Measurements from ENCODE around the gene GPRIN3. TPM values are rescaled to one million over a fixed set of nuclear protein-coding genes. Genes with fewer than 3 reads are reported as not detected.
"Not testable (repeated sequence)": the region's sequence is repeated elsewhere in the genome, so short reads cannot be mapped to it uniquely, and the experiment has no call there.

GPRIN3 gene
- total RNA-seq, 1 donor from 2014 or later = 6.2 TPM

DNA sequence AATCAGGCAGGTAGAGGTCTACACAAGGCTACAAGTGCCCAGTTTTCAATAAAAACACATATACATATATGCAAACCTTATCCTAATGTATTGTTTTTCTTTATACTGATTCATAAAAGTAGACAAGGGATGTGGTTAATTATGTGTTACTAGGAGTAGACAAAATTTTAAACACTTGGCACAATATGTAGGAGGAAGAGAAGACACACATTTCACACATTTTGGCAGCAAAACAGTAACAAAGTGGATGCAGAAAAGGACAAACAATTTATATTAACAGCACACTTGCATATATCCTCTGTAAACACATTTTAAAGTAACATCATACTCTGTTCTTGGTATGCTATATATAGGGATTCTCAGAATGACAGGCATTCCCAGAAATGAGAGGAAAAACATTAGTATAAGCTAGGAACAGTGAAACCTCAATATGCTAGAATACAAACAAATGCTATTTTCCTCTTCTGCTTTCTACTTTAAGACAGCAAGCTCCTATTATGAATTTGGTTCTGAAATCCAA, 63.8 kb downstream of the GPRIN3 start:
- intact Hi-C loops (cut with DNase I) = no loop called here
- no peak for ATAC-seq (ENCODE audit: poor library complexity)
- no peak for DNase-seq

DNA sequence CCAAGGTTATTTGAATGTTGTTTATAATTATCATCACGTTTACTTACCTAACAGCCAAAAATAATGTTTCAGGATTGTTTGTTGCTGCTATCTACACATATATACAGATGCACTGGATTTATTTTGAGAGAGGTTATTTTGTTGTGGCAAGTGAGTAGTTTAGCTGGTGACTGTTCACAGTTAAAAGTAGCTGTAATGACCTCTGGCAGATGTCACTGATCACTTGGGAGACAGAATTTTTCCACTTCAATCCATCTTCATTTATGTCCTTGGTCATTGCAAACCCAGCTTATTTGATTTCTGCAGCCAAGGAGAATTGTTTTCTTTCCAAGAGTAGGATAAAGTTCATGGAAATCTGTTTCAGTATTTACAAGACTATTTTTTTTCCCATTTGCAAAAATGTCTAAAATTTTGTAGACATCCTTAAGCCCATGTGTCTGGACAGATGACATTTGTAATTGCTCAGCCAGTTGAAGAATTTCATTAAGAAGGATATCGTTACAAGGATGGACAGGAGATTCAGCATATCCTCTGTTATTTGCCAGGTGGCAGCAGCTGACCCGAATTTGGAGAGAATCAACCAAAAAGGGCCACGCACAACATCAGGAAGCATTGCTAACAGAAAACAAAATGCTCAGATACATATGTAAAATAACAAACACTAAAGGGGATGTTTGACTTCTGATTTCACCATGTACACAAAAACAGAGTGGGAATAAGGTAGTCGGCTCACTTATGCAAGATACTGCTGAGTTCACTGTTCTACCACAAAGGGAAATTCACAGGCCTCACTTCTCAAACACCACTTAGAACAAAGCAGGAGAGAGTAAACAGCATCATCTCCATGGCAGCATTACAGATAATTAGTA, 64.5 kb downstream of the GPRIN3 start:
- intact Hi-C loops (cut with DNase I) = no loop called here
- peak; percentile 76 for ATAC-seq (ENCODE audit: poor library complexity)
- no peak for DNase-seq

DNA sequence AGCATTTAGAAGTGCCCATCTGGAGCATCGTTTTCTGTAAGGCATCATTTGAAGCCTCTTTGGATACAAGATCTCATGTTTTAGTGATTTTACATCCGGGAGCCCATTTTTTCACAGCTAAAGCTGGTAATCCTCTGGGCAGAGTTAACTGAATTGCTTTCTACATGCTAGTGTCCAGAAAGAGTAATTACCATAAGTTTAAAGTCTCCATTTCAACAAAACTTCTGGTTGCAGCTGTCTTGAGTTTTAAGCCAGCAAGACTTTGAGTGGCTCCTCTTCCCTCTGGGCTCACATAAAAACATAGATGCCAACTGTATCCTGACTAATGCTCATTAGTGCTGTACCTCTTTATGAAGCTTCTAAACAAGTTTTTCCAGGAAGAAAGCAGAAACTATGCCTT, 65.4 kb downstream of the GPRIN3 start:
- ATAC-seq (ENCODE audit: poor library complexity) = no peak
- intact Hi-C loops (cut with DNase I) = no loop called here
- no peak for DNase-seq

DNA sequence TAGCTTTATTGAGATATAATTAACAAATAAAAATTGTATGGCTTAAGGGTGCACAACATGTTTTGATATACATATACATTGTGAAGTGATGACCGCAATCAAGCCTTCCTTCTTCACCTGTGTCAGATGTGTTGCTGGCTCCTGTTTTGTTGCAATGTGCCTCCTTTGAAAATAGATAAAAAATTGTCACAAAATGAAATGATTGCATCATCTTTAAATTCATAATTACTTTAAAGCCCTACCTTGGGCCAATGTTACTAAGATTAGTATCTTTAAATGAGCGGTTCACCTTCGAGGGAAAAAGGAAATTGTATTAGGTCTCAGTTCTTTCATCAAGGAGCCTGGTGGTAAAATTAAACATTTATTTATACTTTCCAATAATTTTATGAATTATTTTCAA, 77.3 kb downstream of the GPRIN3 start:
- intact Hi-C loops (cut with DNase I) = no loop called here
- no peak for DNase-seq
- no peak for ATAC-seq (ENCODE audit: poor library complexity)

DNA sequence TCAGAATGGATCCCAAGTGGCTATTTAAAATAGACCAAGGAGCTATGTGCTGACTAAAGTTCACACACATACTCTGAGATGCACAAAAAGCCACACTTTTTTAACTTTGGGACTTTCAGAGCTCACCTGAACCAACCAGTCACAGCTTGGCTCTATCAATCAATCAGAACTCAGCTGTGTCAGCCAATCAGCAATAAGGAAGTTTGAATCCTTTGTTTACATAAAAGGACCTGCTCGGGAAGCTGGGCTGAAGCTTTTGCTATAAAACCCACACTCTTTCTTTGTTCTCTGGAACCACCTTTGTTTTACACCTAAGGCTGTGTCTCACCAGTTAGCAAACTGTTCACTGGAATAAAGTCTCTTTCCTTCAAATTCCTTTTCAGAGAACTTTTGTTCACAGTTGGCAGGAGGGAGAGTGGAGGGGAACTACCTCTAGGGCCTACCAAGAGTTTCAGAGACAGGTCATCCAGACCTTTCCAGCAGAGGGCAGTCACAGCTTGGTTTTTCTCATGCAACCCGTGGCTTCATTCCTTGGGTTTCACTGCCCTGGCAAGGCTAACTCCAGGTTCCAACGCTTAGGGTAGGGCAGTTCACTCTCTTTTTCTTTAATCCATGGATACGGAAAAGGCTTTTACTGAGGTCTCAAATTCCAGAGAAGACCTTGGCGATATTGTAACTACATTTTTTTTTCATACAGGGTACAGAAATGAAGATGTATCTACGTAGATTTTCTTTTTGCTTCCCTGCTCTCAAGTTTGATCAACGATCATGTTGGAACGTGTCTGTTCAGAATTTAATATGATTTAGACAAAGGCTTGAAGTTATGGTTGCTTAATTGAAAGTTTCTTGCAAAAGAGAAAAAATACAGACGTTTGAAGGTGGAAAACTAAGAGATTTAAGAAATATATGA, 80.7 kb downstream of the GPRIN3 start:
- intact Hi-C loops (cut with DNase I) = loop anchor here (2.0 kb wide), 1 partner anchor 212 kb away; no protein-coding TSS in a partner anchor
- ATAC-seq (ENCODE audit: poor library complexity) (peak; percentile 99), DNase-seq (peak; percentile 61)

DNA sequence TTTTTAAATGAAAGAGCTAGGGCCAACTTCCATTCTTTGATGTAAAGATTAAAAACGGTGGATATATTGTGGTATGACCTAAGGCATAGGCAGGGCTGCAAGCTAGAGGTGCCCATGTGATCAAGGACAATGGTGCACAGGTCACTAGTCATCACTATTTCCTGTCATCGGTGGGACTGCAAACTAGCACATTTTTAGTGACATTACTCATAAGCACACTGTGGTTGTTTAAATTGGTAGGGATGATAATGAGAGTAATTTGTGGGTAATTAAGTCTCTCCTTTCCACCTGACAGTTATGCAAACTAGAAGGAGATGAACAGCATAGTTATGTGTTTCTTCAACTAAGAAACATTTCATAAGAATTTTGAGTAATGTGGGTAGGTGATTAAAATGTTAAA, 85.4 kb downstream of the GPRIN3 start:
- intact Hi-C loops (cut with DNase I) = no loop called here
- DNase-seq = no peak
- no peak for ATAC-seq (ENCODE audit: poor library complexity)

DNA sequence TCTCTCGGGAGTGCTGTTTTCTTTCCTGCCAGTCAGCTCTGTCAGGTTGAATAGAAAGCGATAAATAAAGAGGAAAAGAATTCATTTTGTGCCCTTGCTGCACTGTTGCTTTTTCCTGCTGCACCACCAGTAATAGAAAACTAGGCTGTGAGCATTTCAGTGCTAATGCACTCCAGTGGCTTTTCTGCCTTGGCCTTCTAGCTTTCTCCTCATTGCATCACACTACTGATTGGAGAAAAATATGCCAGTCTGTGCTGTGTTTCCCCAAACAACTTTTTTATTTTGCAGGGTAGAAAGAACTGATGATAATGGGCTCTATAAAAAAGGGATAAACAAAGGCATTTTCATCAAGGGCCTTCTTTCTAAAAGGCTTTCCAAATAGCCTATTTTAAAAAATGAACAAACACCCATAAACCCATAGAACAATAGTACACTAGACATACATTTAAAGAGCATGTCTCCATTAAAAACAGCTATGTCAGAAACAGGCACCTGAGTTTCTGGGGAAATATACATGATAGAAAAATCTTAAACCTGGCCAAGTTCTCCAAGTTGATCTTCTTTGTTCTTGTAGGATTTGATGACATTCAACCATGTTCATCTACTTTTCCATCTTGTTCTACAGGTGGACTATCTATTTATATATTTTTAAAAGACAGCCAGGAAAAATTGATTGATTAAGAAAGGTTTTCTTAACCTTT, 86.3 kb downstream of the GPRIN3 start:
- DNase-seq (no peak), ATAC-seq (ENCODE audit: poor library complexity) (no peak)
- intact Hi-C loops (cut with DNase I) = no loop called here

DNA sequence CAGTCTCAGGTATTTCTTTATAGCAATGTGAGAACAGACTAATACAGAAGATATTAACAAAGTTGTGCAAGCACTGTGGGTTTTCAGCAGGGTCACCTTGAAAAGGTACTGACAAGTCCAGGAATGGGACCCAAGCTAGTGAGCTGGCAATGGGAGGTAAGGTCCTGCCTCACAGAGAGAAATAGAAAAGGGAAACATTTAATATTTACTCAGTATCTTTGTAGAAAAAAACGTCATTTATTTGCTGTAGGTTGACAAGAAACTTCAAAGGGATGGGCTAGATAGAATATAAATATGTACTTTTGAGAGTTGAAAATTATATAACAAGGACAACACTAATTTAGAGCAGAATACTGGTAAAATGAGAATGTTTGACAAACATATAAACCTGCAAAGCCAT, 89.0 kb downstream of the GPRIN3 start:
- ATAC-seq (ENCODE audit: poor library complexity) = no peak
- DNase-seq = no peak
- intact Hi-C loops (cut with DNase I) = no loop called here

DNA sequence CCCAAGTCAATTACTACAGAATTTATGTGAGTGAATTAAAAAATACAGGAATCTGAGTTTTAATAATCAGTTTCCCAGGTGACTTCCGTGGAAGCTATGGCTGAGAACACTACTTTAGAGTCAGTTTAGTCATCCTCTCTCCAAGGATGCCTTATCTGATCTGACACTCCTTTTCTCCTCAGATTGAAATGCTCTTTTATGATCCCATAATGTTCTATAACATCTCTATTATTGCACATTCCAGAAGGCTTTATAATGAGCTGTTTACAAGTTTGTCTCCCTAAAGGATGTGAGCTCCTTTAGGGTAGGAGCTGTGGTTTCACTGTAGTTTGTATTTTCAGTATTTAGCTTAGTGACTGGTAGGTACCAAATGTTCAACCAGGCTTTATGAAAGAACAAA, 90.0 kb downstream of the GPRIN3 start:
- DNase-seq = no peak
- no peak for ATAC-seq (ENCODE audit: poor library complexity)
- intact Hi-C loops (cut with DNase I) = no loop called here

DNA sequence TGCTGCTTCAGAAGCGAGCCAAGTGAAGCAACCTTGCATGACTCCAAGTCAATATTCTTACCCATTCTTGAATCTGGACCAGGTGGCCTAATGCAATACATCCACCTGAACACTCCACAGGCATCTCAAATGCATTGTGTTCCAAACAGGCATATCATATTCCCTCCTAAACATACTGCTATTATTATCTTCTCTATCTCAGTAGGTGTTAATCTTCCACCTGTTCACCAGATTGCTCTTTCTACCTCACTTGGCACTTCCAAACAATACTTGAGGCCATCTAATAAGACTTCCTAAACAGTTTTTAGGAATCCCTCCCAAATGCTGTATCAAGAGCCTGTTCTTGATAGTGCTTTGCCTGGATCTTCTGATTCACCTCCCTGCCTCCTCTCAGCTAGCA, 90.7 kb downstream of the GPRIN3 start:
- ATAC-seq (ENCODE audit: poor library complexity) (no peak), DNase-seq (no peak)
- intact Hi-C loops (cut with DNase I) = no loop called here

DNA sequence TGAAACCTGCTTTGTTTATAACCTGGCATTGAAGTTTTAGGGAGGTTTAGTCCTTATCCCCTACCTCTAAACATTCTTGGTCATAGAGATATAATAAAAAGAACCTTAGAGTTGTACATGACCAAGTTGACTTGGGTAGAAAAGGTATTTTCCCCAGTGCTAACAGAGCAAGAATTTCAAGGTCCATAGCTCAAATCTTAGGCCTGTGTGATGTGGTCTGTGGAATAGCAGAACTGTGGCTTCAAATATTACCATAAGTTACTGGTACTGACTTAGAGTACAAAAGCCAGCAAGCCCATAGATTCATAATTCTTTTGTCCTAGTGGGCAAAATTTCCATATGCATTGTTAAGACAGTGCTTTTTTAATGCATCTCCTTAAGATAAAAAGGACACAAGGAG, 91.2 kb downstream of the GPRIN3 start:
- intact Hi-C loops (cut with DNase I) = no loop called here
- ATAC-seq (ENCODE audit: poor library complexity) = no peak
- no peak for DNase-seq

DNA sequence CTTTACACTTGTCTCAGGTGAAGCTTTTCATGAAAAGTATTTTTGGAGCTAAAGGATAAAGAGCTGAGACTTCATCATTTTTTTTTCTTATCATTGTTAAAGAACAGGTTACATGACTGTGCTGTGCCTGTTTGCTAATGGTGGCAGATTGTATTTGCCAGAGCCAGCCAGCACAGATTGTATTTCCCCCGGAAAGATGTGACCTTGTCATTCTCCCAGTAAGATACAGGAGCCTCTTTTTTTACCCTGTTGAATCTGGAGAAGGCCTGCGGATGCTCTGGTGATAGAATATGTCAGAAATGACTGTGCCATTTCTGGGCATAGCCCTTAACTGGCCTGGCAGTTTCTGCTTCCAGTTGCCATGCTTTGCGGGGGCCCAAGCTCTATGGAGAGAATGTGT, 91.9 kb downstream of the GPRIN3 start:
- ATAC-seq (ENCODE audit: poor library complexity) (no peak), DNase-seq (no peak)
- intact Hi-C loops (cut with DNase I) = no loop called here

DNA sequence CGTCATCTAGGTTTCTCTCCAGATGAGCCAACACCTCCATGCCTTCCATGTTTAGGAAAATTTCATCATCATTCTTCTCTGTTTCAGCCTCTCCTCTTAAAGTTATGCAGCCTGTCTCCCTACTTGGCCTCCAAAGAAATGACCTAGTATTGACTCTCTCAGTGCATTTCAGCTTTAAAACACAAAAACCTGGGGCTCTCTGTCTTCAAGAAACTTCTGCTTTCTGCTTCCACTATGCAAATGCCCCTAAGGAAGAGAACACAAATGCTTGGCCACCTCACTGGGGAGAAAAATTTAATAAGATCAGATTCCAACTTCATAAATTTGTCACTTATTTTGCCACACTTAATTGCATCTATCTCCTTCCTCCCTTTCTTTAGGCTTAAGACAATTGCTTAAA, 93.3 kb downstream of the GPRIN3 start:
- ATAC-seq (ENCODE audit: poor library complexity) (no peak), DNase-seq (no peak)
- intact Hi-C loops (cut with DNase I) = no loop called here

DNA sequence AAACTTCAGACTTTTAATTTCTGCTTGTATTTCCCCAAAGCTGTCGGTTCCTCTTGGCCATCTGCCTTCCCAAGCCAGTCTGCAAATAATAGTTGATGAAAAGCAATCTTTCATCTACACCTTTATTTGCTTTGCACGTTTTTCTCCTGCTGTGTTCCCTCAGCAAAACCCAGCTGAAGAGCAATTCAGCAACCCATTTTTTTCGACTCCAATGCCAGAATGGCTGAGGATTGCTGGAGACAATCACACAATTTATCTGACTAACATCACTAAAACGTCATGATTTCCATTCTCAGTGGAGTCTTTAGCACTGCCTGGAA, 94.3 kb downstream of the GPRIN3 start:
- intact Hi-C loops (cut with DNase I) = no loop called here
- ATAC-seq (ENCODE audit: poor library complexity) (no peak), DNase-seq (no peak)

DNA sequence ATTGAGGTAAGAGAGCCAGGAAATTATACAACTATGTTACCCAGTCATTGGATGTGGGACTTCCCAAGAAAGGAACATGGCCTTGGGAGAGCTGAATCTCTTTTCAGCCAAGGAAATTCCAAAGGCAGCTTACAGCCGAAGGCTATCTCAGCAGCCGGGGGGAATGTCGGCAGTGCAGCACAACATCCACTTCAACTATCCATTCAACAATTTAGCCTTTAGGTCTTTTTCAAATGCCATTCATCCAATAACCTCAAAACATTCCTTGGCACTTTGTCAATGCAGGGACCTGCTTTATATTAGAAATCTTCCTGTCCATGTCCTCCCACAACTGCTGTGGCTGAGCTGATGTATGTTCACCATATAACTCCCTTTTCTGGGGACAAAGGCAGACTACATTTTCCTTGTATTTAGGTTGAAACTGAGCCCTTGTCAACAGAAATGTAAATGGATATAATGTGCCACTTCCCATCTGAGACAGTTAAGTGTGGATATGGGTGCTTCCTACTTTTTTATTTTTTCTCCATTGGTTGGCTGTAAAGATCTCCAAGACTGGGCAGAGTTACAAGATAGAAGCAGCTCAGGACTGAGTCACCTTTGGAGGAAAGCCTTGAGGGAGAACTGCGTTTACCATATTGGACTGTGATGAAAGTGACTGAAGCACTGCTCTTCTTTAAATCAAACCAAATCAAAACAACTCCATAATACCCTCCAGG, 94.8 kb downstream of the GPRIN3 start:
- intact Hi-C loops (cut with DNase I) = no loop called here
- no peak for DNase-seq
- ATAC-seq (ENCODE audit: poor library complexity) = no peak

DNA sequence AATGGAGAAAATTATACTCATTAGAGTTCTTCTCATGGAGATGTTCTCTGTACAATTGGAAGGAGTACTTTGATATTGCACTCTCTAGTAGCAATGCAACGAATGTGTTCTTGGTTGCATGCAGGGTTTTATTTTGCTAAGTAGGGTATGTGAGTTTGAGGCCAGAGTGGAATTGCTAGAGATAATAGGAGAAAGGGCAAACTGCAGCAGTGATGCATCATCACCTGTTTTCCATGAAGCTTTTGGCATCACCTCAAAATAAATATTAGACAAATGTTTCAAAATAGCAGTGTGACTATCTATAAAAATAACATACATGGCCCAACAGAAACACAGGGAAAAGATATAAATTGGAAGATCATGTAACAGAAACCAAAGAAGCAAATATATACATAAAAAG, 103.0 kb downstream of the GPRIN3 start:
- no peak for ATAC-seq (ENCODE audit: poor library complexity)
- no peak for DNase-seq
- intact Hi-C loops (cut with DNase I) = no loop called here

DNA sequence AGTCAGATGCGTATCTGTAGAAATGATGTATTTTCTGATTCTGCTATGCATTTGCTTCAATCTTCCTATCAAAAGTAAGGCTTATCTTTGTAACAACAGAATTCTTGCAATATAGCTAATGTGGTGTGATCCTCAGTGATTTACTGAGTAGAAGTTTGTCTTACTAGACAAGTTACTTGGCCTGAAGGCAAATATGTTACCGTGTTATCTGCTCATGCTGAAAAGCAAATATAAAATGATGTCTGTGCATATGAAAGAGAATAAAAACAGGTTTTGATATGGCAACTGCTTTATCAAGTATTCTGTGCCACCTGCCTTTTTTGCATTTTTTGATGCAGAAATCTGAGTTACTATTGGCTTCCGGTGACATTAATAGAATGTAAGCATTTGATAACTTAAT, 103.7 kb downstream of the GPRIN3 start:
- intact Hi-C loops (cut with DNase I) = no loop called here
- DNase-seq (no peak), ATAC-seq (ENCODE audit: poor library complexity) (no peak)

DNA sequence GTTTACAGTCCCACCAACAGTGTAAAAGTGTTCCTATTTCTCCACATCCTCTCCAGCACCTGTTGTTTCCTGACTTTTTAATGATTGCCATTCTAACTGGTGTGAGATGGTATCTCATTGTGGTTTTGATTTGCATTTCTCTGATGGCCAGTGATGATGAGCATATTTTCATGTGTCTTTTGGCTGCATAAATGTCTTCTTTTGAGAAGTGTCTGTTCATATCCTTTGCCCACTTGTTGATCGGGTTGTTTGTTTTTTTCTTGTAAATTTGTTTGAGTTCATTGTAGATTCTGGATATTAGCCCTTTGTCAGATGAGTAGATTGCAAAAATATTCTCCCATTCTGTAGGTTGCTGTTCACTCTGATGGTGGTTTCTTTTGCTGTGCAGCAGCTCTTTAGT, 108.2 kb downstream of the GPRIN3 start:
- DNase-seq; intact Hi-C loops (cut with DNase I); ATAC-seq (ENCODE audit: poor library complexity): not testable (repeated sequence)

DNA sequence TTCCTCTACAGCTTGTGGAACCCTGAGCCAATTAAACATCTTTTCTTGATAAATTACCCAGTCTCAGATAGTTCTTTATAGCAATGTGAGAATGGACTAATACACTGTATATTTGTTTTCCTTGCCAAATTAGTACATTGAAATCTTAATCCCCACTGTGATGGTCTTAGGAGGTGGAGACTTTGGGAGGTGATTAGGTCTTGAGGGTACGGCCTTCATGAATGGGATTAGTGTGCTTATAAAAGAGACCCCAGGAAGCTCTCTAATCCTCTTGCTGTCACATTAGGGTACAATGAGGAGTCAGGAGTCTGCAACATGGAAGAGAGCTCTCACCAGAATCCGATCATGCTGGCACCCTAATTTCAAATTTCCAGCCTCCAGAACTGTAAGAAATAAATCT, 109.7 kb downstream of the GPRIN3 start:
- intact Hi-C loops (cut with DNase I) = no loop called here
- ATAC-seq (ENCODE audit: poor library complexity) (no peak), DNase-seq (no peak)

Measured in Right ventricle myocardium superior (tissue), 1 donor.